Ureter (tissue), 1 donor: ENCODE measurements around the gene CPB1. TPM values are rescaled to one million over a fixed set of nuclear protein-coding genes. Genes with fewer than 3 reads are reported as not detected.

Experiments
- DNase-seq: peaks from one replicate; pipeline ENCODE4 v3.0.0-alpha.2; 2020; ENCODE audit warnings: low spot score
- total RNA-seq: library from RNA; stranded (reverse); gene quantifications from one replicate; pipeline ENCODE4 v1.2.4, GENCODE V29; 2023
- donor health status: DM: yes; HTN: yes; CAD: no.

The CPB1 gene
- total RNA-seq, 1 donor from 2014 or later, result not detected

- DNase-seq, result no peak
These were observed 55.6 kb downstream of the CPB1 start for GRCh38 chr3:148883163-148883562.

- DNase-seq, result no peak
These were observed 56.6 kb downstream of the CPB1 start for GRCh38 chr3:148884261-148884660.

GRCh38 chr3:148889828-148890227 is 62.2 kb downstream of the CPB1 start:
- no peak for DNase-seq

GRCh38 chr3:148896062-148896461 is 68.5 kb downstream of the CPB1 start:
- no peak for DNase-seq

GRCh38 chr3:148901987-148902791 is 74.6 kb downstream of the CPB1 start:
- DNase-seq, result no peak

GRCh38 chr3:148903022-148903442 is 75.4 kb downstream of the CPB1 start:
- DNase-seq, result no peak

- no peak for DNase-seq
These were observed 76.3 kb downstream of the CPB1 start for GRCh38 chr3:148903941-148904340.

- DNase-seq, result no peak
These were observed 79.1 kb downstream of the CPB1 start for GRCh38 chr3:148906667-148907066.

Other genes with a start within 250 kb of the CPB1 start
- 4.6 TPM for gene AGTR1, start 129.9 kb upstream of the CPB1 start, total RNA-seq
- gene CPA3, start 37.5 kb downstream of the CPB1 start, total RNA-seq, result 10.5 TPM
- gene GYG1, start 163.7 kb downstream of the CPB1 start, total RNA-seq, result 54.5 TPM